Liver (tissue), 9 donors: ENCODE data around the gene ITGB7. TPM values are rescaled to one million over a fixed set of nuclear protein-coding genes. Genes with fewer than 3 reads are reported as not detected.

Experiments used
- DNase-seq: peaks from one replicate; pipeline ENCODE4 v3.0.0-alpha.2; 2017; ENCODE audit warnings: low spot score
- H3K27ac ChIP-seq, 2 donors: one replicate each; pipeline ENCODE4 v1.7.0; 2013; ENCODE audit warnings: inconsistent platforms in 2 of 2, low read length in 2 of 2, control low read depth in 1 of 2, low read depth in 1 of 2, mild to moderate bottlenecking in 1 of 2
- H3K27me3 ChIP-seq, 4 donors: one replicate each; pipeline versions ENCODE4 v1.6.1 to v1.7.0; 2013; ENCODE audit warnings: low read length in 3 of 4, inconsistent platforms in 1 of 4, mild to moderate bottlenecking in 1 of 4, moderate library complexity in 1 of 4; ENCODE audit not compliant: control insufficient read depth in 4 of 4, insufficient read depth in 4 of 4
- H3K36me3 ChIP-seq, 4 donors: one replicate each; pipeline versions ENCODE4 v1.6.1 to v1.7.0; 2013; ENCODE audit warnings: low read length in 3 of 4, mild to moderate bottlenecking in 3 of 4, low read depth in 1 of 4, moderate library complexity in 1 of 4; ENCODE audit not compliant: control insufficient read depth in 4 of 4, insufficient read depth in 3 of 4
- H3K4me1 ChIP-seq, 4 donors: one replicate each; pipeline versions ENCODE4 v1.6.1 to v1.7.0; 2013; ENCODE audit warnings: low read length in 3 of 4, mild to moderate bottlenecking in 3 of 4, moderate library complexity in 1 of 4; ENCODE audit not compliant: control insufficient read depth in 4 of 4, insufficient read depth in 4 of 4
- H3K4me3 ChIP-seq, 3 donors: one replicate each; pipeline versions ENCODE4 v1.6.1 to v1.7.0; 2013; ENCODE audit warnings: low read length in 3 of 3, control low read depth in 1 of 3, low read depth in 1 of 3, mild to moderate bottlenecking in 1 of 3
- H3K9ac ChIP-seq, 2 donors: one replicate each; pipeline ENCODE4 v1.7.0; 2013; ENCODE audit warnings: low read length in 2 of 2, mild to moderate bottlenecking in 2 of 2, moderate library complexity in 2 of 2, control low read depth in 1 of 2, low read depth in 1 of 2
- H3K9me3 ChIP-seq, 4 donors: one replicate each; pipeline versions ENCODE4 v1.6.1 to v1.7.0; 2013; ENCODE audit warnings: low read length in 3 of 4; ENCODE audit not compliant: control insufficient read depth in 4 of 4
- ATF3 ChIP-seq: IDR thresholded peaks from 2 replicates; pipeline ENCODE4 v1.6.1; 2016; ENCODE audit warnings: antibody characterized with exemption
- CTCF ChIP-seq: fragments of 150-350 bp; IDR thresholded peaks from 2 replicates; pipeline ENCODE4 v1.5.1; 2017; ENCODE audit warnings: improper control_type of control experiment, low read depth, low read length; ENCODE audit not compliant: missing input control
- EGR1 ChIP-seq, 2 donors: IDR thresholded peaks; 2 replicates each; pipeline ENCODE4 v1.6.1; 2016 to 2018; ENCODE audit warnings: antibody characterized with exemption in 2 of 2, low read depth in 2 of 2
- FOXA1 ChIP-seq: IDR thresholded peaks from 2 replicates; pipeline ENCODE4 v1.6.1; 2016; ENCODE audit warnings: antibody characterized with exemption
- FOXA2 ChIP-seq: IDR thresholded peaks from 2 replicates; pipeline ENCODE4 v1.6.1; 2016; ENCODE audit warnings: antibody characterized with exemption
- GABPA ChIP-seq, 2 donors: IDR thresholded peaks in 1 of 2; conservative IDR thresholded peaks in 1 of 2; 2 replicates each; pipeline ENCODE4 v1.6.1; 2016; ENCODE audit warnings: antibody characterized with exemption in 2 of 2, mild to moderate bottlenecking in 1 of 2, moderate library complexity in 1 of 2
- HNF4A ChIP-seq, 2 donors: conservative IDR thresholded peaks; 2 replicates each; pipeline ENCODE4 v1.6.1; 2016; ENCODE audit warnings: antibody characterized with exemption in 2 of 2, mild to moderate bottlenecking in 2 of 2
- MAX ChIP-seq: IDR thresholded peaks from 2 replicates; pipeline ENCODE4 v1.6.1; 2016; ENCODE audit warnings: antibody characterized with exemption
- NR2F2 ChIP-seq: IDR thresholded peaks from 2 replicates; pipeline ENCODE4 v1.6.1; 2016; ENCODE audit warnings: antibody characterized with exemption
- RAD21 ChIP-seq, 2 donors: IDR thresholded peaks; 2 replicates each; pipeline ENCODE4 v1.6.1; 2016; ENCODE audit warnings: antibody characterized with exemption in 2 of 2, mild to moderate bottlenecking in 2 of 2
- REST ChIP-seq: IDR thresholded peaks from 2 replicates; pipeline ENCODE4 v1.6.1; 2016; ENCODE audit warnings: antibody characterized with exemption, mild to moderate bottlenecking
- RXRA ChIP-seq, 2 donors: IDR thresholded peaks; 2 replicates each; pipeline ENCODE4 v1.6.1; 2017 to 2018; ENCODE audit warnings: antibody characterized with exemption in 2 of 2, mild to moderate bottlenecking in 1 of 2
- SP1 ChIP-seq: IDR thresholded peaks from 2 replicates; pipeline ENCODE4 v1.6.1; 2018; ENCODE audit warnings: antibody characterized with exemption, mild to moderate bottlenecking
- TAF1 ChIP-seq: conservative IDR thresholded peaks from 2 replicates; pipeline ENCODE4 v1.6.1; 2016; ENCODE audit warnings: antibody characterized with exemption, mild to moderate bottlenecking
- YY1 ChIP-seq: IDR thresholded peaks from 2 replicates; pipeline ENCODE4 v1.6.1; 2016; ENCODE audit warnings: antibody characterized with exemption, mild to moderate bottlenecking
- whole genome bisulfite sequencing: extraction: QIAGEN DNeasy Blood & Tissue Kit; methylation state at CpG from one replicate; pipeline ENCODE4 v1.1.7; 2013; 5-methylcytosine and 5-hydroxymethylcytosine counted together
- polyA plus RNA-seq, 2 donors: library from polyadenylated mRNA; stranded (reverse) in 1 of 2; unstranded in 1 of 2; fragments of 200-250 nt in 1 of 2; fragments of >200 nt in 1 of 2; fragmentation: Nextera tagmentation in 1 of 2; extraction: Ambion mirVana in 1 of 2; gene quantifications; one replicate each; pipeline versions ENCODE4 v1.2.1 to v1.2.3, GENCODE V29; 2013 to 2015
- total RNA-seq, 2 donors: library from RNA; depleted of rRNA; stranded (reverse); fragments of >200 nt; gene quantifications; one replicate each; pipeline ENCODE4 v1.2.3, GENCODE V29; 2014
- donor health status: healthy.
- donor health status: healthy.
- donor health status: healthy.
- donor health status: healthy.
- donor health status: healthy.

ITGB7 gene
- total and polyA plus RNA-seq, 4 donors, result 1.7 to 2.4 (median 2.1) TPM

GRCh38 chr12:53191885-53192530, 15.0 kb downstream of the ITGB7 start:
- Histone ChIP-seq H3K9me3 (no peaks in the 10 kb centered on the region), H3K4me3 (no peak overlapping the region), H3K4me1 (peaks cover 0 to 38% (median 29%) of the 10 kb centered on the region in 4 donors), H3K27me3 (no peaks in the 10 kb centered on the region), H3K9ac (no peak overlapping the region), H3K27ac (no peak overlapping the region), H3K36me3 (peaks cover 2 to 29% (median 23%) of the 10 kb centered on the region in 4 donors)
- no peak for TF ChIP-seq ATF3
- TF ChIP-seq NR2F2, result no peak
- no peak for TF ChIP-seq RAD21 (IDR thresholded peaks at IDR 0.05)
- TF ChIP-seq RXRA (IDR thresholded peaks at IDR 0.05), result no peak
- TF ChIP-seq SP1, result no peak
- TF ChIP-seq GABPA (IDR thresholded peaks at IDR 0.05 in 1 of 2, conservative IDR thresholded peaks at IDR 0.05 in 1 of 2), result no peak
- TF ChIP-seq TAF1, result no peak
- TF ChIP-seq FOXA1, result no peak
- no peak for TF ChIP-seq HNF4A (conservative IDR thresholded peaks at IDR 0.05)
- no peak for TF ChIP-seq FOXA2
- no peak for TF ChIP-seq CTCF
- no peak for TF ChIP-seq EGR1 (IDR thresholded peaks at IDR 0.05; ENCODE audit: low read depth in 2 of 2)
- TF ChIP-seq MAX, result no peak
- no peak for DNase-seq
- WGBS, result 94% methylated on average over 14 of the region's 14 CpGs

GRCh38 chr12:53191096-53191884, 15.8 kb downstream of the ITGB7 start:
- Histone ChIP-seq H3K4me3 (no peak overlapping the region), H3K27me3 (no peaks in the 10 kb centered on the region), H3K27ac (no peak overlapping the region), H3K9me3 (no peaks in the 10 kb centered on the region), H3K4me1 (peaks cover 0 to 38% (median 29%) of the 10 kb centered on the region in 4 donors), H3K36me3 (peaks cover 2 to 37% (median 29%) of the 10 kb centered on the region in 4 donors), H3K9ac (no peak overlapping the region)
- 90% methylated on average over 11 of the region's 11 CpGs for WGBS
- TF ChIP-seq REST (no peak), RXRA (IDR thresholded peaks at IDR 0.05) (no peak), NR2F2 (no peak), SP1 (no peak), YY1 (no peak), GABPA (IDR thresholded peaks at IDR 0.05 in 1 of 2, conservative IDR thresholded peaks at IDR 0.05 in 1 of 2) (no peak), HNF4A (conservative IDR thresholded peaks at IDR 0.05) (no peak)
- no peak for DNase-seq
